Liver (tissue), 9 donors: ENCODE results near the gene FNIP1. TPM values are rescaled to one million over a fixed set of nuclear protein-coding genes. Genes with fewer than 3 reads are reported as not detected.

Source experiments
- DNase-seq: peaks from one replicate; pipeline ENCODE4 v3.0.0-alpha.2; 2017; ENCODE audit warnings: low spot score
- H3K27ac ChIP-seq, 2 donors: one replicate each; pipeline ENCODE4 v1.7.0; 2013; ENCODE audit warnings: inconsistent platforms in 2 of 2, low read length in 2 of 2, control low read depth in 1 of 2, low read depth in 1 of 2, mild to moderate bottlenecking in 1 of 2
- H3K27me3 ChIP-seq, 4 donors: one replicate each; pipeline versions ENCODE4 v1.6.1 to v1.7.0; 2013; ENCODE audit warnings: low read length in 3 of 4, inconsistent platforms in 1 of 4, mild to moderate bottlenecking in 1 of 4, moderate library complexity in 1 of 4; ENCODE audit not compliant: control insufficient read depth in 4 of 4, insufficient read depth in 4 of 4
- H3K36me3 ChIP-seq, 4 donors: one replicate each; pipeline versions ENCODE4 v1.6.1 to v1.7.0; 2013; ENCODE audit warnings: low read length in 3 of 4, mild to moderate bottlenecking in 3 of 4, low read depth in 1 of 4, moderate library complexity in 1 of 4; ENCODE audit not compliant: control insufficient read depth in 4 of 4, insufficient read depth in 3 of 4
- H3K4me1 ChIP-seq, 4 donors: one replicate each; pipeline versions ENCODE4 v1.6.1 to v1.7.0; 2013; ENCODE audit warnings: low read length in 3 of 4, mild to moderate bottlenecking in 3 of 4, moderate library complexity in 1 of 4; ENCODE audit not compliant: control insufficient read depth in 4 of 4, insufficient read depth in 4 of 4
- H3K4me3 ChIP-seq, 3 donors: one replicate each; pipeline versions ENCODE4 v1.6.1 to v1.7.0; 2013; ENCODE audit warnings: low read length in 3 of 3, control low read depth in 1 of 3, low read depth in 1 of 3, mild to moderate bottlenecking in 1 of 3
- H3K9ac ChIP-seq, 2 donors: one replicate each; pipeline ENCODE4 v1.7.0; 2013; ENCODE audit warnings: low read length in 2 of 2, mild to moderate bottlenecking in 2 of 2, moderate library complexity in 2 of 2, control low read depth in 1 of 2, low read depth in 1 of 2
- H3K9me3 ChIP-seq, 4 donors: one replicate each; pipeline versions ENCODE4 v1.6.1 to v1.7.0; 2013; ENCODE audit warnings: low read length in 3 of 4; ENCODE audit not compliant: control insufficient read depth in 4 of 4
- ATF3 ChIP-seq: IDR thresholded peaks from 2 replicates; pipeline ENCODE4 v1.6.1; 2016; ENCODE audit warnings: antibody characterized with exemption
- CTCF ChIP-seq: fragments of 150-350 bp; IDR thresholded peaks from 2 replicates; pipeline ENCODE4 v1.5.1; 2017; ENCODE audit warnings: improper control_type of control experiment, low read depth, low read length; ENCODE audit not compliant: missing input control
- EGR1 ChIP-seq, 2 donors: IDR thresholded peaks; 2 replicates each; pipeline ENCODE4 v1.6.1; 2016 to 2018; ENCODE audit warnings: antibody characterized with exemption in 2 of 2, low read depth in 2 of 2
- FOXA1 ChIP-seq: IDR thresholded peaks from 2 replicates; pipeline ENCODE4 v1.6.1; 2016; ENCODE audit warnings: antibody characterized with exemption
- FOXA2 ChIP-seq: IDR thresholded peaks from 2 replicates; pipeline ENCODE4 v1.6.1; 2016; ENCODE audit warnings: antibody characterized with exemption
- GABPA ChIP-seq, 2 donors: IDR thresholded peaks in 1 of 2; conservative IDR thresholded peaks in 1 of 2; 2 replicates each; pipeline ENCODE4 v1.6.1; 2016; ENCODE audit warnings: antibody characterized with exemption in 2 of 2, mild to moderate bottlenecking in 1 of 2, moderate library complexity in 1 of 2
- HNF4A ChIP-seq, 2 donors: conservative IDR thresholded peaks; 2 replicates each; pipeline ENCODE4 v1.6.1; 2016; ENCODE audit warnings: antibody characterized with exemption in 2 of 2, mild to moderate bottlenecking in 2 of 2
- HNF4G ChIP-seq: IDR thresholded peaks from 2 replicates; pipeline ENCODE4 v1.6.1; 2016; ENCODE audit warnings: antibody characterized with exemption
- JUND ChIP-seq, 2 donors: IDR thresholded peaks; 2 replicates each; pipeline ENCODE4 v1.6.1; 2016; ENCODE audit warnings: antibody characterized with exemption in 2 of 2
- MAX ChIP-seq: IDR thresholded peaks from 2 replicates; pipeline ENCODE4 v1.6.1; 2016; ENCODE audit warnings: antibody characterized with exemption
- NR2F2 ChIP-seq: IDR thresholded peaks from 2 replicates; pipeline ENCODE4 v1.6.1; 2016; ENCODE audit warnings: antibody characterized with exemption
- RAD21 ChIP-seq, 2 donors: IDR thresholded peaks; 2 replicates each; pipeline ENCODE4 v1.6.1; 2016; ENCODE audit warnings: antibody characterized with exemption in 2 of 2, mild to moderate bottlenecking in 2 of 2
- REST ChIP-seq: IDR thresholded peaks from 2 replicates; pipeline ENCODE4 v1.6.1; 2016; ENCODE audit warnings: antibody characterized with exemption, mild to moderate bottlenecking
- RXRA ChIP-seq, 2 donors: IDR thresholded peaks; 2 replicates each; pipeline ENCODE4 v1.6.1; 2017 to 2018; ENCODE audit warnings: antibody characterized with exemption in 2 of 2, mild to moderate bottlenecking in 1 of 2
- SP1 ChIP-seq: IDR thresholded peaks from 2 replicates; pipeline ENCODE4 v1.6.1; 2018; ENCODE audit warnings: antibody characterized with exemption, mild to moderate bottlenecking
- TAF1 ChIP-seq: conservative IDR thresholded peaks from 2 replicates; pipeline ENCODE4 v1.6.1; 2016; ENCODE audit warnings: antibody characterized with exemption, mild to moderate bottlenecking
- YY1 ChIP-seq: IDR thresholded peaks from 2 replicates; pipeline ENCODE4 v1.6.1; 2016; ENCODE audit warnings: antibody characterized with exemption, mild to moderate bottlenecking
- ZBTB33 ChIP-seq: IDR thresholded peaks from 2 replicates; pipeline ENCODE4 v1.6.1; 2016; ENCODE audit warnings: antibody characterized with exemption
- whole genome bisulfite sequencing: extraction: QIAGEN DNeasy Blood & Tissue Kit; methylation state at CpG from one replicate; pipeline ENCODE4 v1.1.7; 2013; 5-methylcytosine and 5-hydroxymethylcytosine counted together
- polyA plus RNA-seq, 2 donors: library from polyadenylated mRNA; stranded (reverse) in 1 of 2; unstranded in 1 of 2; fragments of 200-250 nt in 1 of 2; fragments of >200 nt in 1 of 2; fragmentation: Nextera tagmentation in 1 of 2; extraction: Ambion mirVana in 1 of 2; gene quantifications; one replicate each; pipeline versions ENCODE4 v1.2.1 to v1.2.3, GENCODE V29; 2013 to 2015
- total RNA-seq, 2 donors: library from RNA; depleted of rRNA; stranded (reverse); fragments of >200 nt; gene quantifications; one replicate each; pipeline ENCODE4 v1.2.3, GENCODE V29; 2014
- donor health status: healthy.
- donor health status: healthy.
- donor health status: healthy.
- donor health status: healthy.
- donor health status: healthy.

Gene FNIP1
- total and polyA plus RNA-seq, 4 donors = 3.7 to 34.0 (median 13.8) TPM

- Histone ChIP-seq H3K4me1 (peaks cover 4 to 21% (median 6%) of the 10 kb centered on the region in 4 donors), H3K36me3 (no peaks in the 10 kb centered on the region), H3K27me3 (no peaks in the 10 kb centered on the region), H3K4me3 (no peak overlapping the region), H3K9ac (no peak overlapping the region), H3K27ac (no peak overlapping the region), H3K9me3 (no peaks in the 10 kb centered on the region)
- 40% methylated on average over 4 of the region's 4 CpGs for WGBS
- no peak for DNase-seq
- TF ChIP-seq JUND (IDR thresholded peaks at IDR 0.05) (no peak), ZBTB33 (no peak), HNF4A (conservative IDR thresholded peaks at IDR 0.05) (no peak), FOXA1 (no peak), RAD21 (IDR thresholded peaks at IDR 0.05) (no peak), FOXA2 (no peak), NR2F2 (no peak), HNF4G (no peak), YY1 (no peak), SP1 (no peak), RXRA (IDR thresholded peaks at IDR 0.05) (no peak), MAX (no peak), GABPA (IDR thresholded peaks at IDR 0.05 in 1 of 2, conservative IDR thresholded peaks at IDR 0.05 in 1 of 2) (no peak)
These were observed 166.4 kb downstream of the FNIP1 start for GRCh38 chr5:131630208-131630962.

DNA sequence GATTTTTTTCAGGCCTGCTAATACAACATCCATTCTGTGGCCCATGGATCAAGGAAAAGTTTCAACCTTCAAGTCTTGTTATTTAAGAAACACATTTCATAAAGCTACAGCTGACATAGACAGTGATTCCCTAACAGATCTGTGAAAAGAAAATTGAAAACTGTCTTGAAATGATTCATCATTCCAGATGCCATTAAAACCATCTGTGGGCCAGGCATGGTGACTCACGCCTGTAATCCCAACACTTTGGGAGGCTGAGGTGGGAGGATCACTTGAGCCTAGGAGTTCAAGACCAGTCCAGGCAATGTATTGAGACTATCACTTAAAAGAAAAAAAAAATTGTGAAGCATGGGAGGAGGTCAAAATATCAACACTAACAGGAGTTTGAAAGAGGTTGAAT, 167.8 kb downstream of the FNIP1 start:
- peaks cover 4 to 13% (median 5%) of the 10 kb centered on the region in 4 donors for H3K4me1 ChIP-seq
- DNase-seq = no peak
- no peak for TF ChIP-seq ATF3
- TF ChIP-seq EGR1 (IDR thresholded peaks at IDR 0.05; ENCODE audit: low read depth in 2 of 2) = no peak
- TF ChIP-seq YY1 = no peak
- TF ChIP-seq FOXA2 = no peak
- no peak for TF ChIP-seq GABPA (IDR thresholded peaks at IDR 0.05 in 1 of 2, conservative IDR thresholded peaks at IDR 0.05 in 1 of 2)
- no peak for TF ChIP-seq ZBTB33
- TF ChIP-seq REST = no peak
- no peak for TF ChIP-seq TAF1
- no peak for TF ChIP-seq FOXA1
- TF ChIP-seq RAD21 (IDR thresholded peaks at IDR 0.05) = no peak
- no peak for TF ChIP-seq SP1
- no peak for TF ChIP-seq RXRA (IDR thresholded peaks at IDR 0.05)
- TF ChIP-seq MAX = no peak
- no peak for TF ChIP-seq JUND (IDR thresholded peaks at IDR 0.05)
- TF ChIP-seq NR2F2 = no peak
- TF ChIP-seq CTCF = no peak
- H3K36me3 ChIP-seq = no peaks in the 10 kb centered on the region
- no peak overlapping the region for H3K27ac ChIP-seq
- no peak overlapping the region for H3K9ac ChIP-seq
- no peaks in the 10 kb centered on the region for H3K27me3 ChIP-seq
- no peaks in the 10 kb centered on the region for H3K9me3 ChIP-seq
- H3K4me3 ChIP-seq = no peak overlapping the region
- 91% methylated on average over 1 of the region's 1 CpG for WGBS
